Testis (tissue), 2 donors: ENCODE data around the gene ARMS2.

ENCODE experiments used
- POLR2A ChIP-seq: fragments of 450-650 bp; IDR thresholded peaks from one replicate; pipeline ENCODE4 v1.6.1; 2017; ENCODE audit warnings: antibody characterized with exemption, mild to moderate bottlenecking, moderate library complexity
- TF ChIP-seq, protein P1 (sequence below), 3 experiments: fragments of 450-650 bp in 2 of 3; fragments of 200-600 bp in 1 of 3; sonication (generic) in 1 of 3; IDR thresholded peaks; one replicate each; pipeline ENCODE4 v1.5.1; 2016 to 2019; ENCODE audit warnings: antibody characterized with exemption in 3 of 3, mild to moderate bottlenecking in 2 of 3, moderate library complexity in 1 of 3

GRCh38 chr10:122459561-122460273 is 5.3 kb downstream of the ARMS2 start:
- TF ChIP-seq, protein P1, sequence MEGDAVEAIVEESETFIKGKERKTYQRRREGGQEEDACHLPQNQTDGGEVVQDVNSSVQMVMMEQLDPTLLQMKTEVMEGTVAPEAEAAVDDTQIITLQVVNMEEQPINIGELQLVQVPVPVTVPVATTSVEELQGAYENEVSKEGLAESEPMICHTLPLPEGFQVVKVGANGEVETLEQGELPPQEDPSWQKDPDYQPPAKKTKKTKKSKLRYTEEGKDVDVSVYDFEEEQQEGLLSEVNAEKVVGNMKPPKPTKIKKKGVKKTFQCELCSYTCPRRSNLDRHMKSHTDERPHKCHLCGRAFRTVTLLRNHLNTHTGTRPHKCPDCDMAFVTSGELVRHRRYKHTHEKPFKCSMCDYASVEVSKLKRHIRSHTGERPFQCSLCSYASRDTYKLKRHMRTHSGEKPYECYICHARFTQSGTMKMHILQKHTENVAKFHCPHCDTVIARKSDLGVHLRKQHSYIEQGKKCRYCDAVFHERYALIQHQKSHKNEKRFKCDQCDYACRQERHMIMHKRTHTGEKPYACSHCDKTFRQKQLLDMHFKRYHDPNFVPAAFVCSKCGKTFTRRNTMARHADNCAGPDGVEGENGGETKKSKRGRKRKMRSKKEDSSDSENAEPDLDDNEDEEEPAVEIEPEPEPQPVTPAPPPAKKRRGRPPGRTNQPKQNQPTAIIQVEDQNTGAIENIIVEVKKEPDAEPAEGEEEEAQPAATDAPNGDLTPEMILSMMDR (IDR thresholded peaks at IDR 0.05) = no peak
- no peak for TF ChIP-seq POLR2A
